NCI-H1092 (cell line): ENCODE results near the gene TMEM53.

ENCODE experiments used
- DNase-seq: peaks from one replicate; lab custom pipeline; 2025; lab: John Stamatoyannopoulos, UW

The TMEM53 gene

GRCh38 chr1:44603718-44604117 is 70.6 kb downstream of the TMEM53 start:
- DNase-seq: peak; percentile 85
